ENCODE measurements around the gene PACS1. TPM values are rescaled to one million over a fixed set of nuclear protein-coding genes. Genes with fewer than 3 reads are reported as not detected.
"Not testable (repeated sequence)": the region's sequence is repeated elsewhere in the genome, so short reads cannot be mapped to it uniquely, and the experiment has no call there.

Gene PACS1
- polyA plus RNA-seq, 3 donors: 8.1 to 36.8 (median 12.4) TPM

GRCh38 chr11:66076561-66076960 lies 6.5 kb downstream of the PACS1 start:
- no peak for DNase-seq
- peaks cover 49% of the 10 kb centered on the region for H3K4me1 Mint-ChIP-seq
- TF ChIP-seq, protein P1, sequence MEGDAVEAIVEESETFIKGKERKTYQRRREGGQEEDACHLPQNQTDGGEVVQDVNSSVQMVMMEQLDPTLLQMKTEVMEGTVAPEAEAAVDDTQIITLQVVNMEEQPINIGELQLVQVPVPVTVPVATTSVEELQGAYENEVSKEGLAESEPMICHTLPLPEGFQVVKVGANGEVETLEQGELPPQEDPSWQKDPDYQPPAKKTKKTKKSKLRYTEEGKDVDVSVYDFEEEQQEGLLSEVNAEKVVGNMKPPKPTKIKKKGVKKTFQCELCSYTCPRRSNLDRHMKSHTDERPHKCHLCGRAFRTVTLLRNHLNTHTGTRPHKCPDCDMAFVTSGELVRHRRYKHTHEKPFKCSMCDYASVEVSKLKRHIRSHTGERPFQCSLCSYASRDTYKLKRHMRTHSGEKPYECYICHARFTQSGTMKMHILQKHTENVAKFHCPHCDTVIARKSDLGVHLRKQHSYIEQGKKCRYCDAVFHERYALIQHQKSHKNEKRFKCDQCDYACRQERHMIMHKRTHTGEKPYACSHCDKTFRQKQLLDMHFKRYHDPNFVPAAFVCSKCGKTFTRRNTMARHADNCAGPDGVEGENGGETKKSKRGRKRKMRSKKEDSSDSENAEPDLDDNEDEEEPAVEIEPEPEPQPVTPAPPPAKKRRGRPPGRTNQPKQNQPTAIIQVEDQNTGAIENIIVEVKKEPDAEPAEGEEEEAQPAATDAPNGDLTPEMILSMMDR (IDR thresholded peaks at IDR 0.05): no peak
- Histone ChIP-seq H3K9ac (ENCODE audit: insufficient read depth, low read length, poor library complexity, severe bottlenecking) (no peak overlapping the region), H4K20me1 (ENCODE audit: insufficient read depth, low read length) (peaks cover 13% of the 10 kb centered on the region), H3K27ac (ENCODE audit: low read depth in 1 of 2, low read length in 2 of 2) (no peak overlapping the region), H3K79me2 (ENCODE audit: insufficient read depth, low read length) (peaks cover 75% of the 10 kb centered on the region), H3K4me2 (replicated peaks; ENCODE audit: extremely low read depth, low read length, poor library complexity, severe bottlenecking) (no peak overlapping the region), H2AFZ (ENCODE audit: insufficient read depth, low read depth, low read length, poor library complexity, severe bottlenecking) (no peak overlapping the region), H3K4me3 (replicated peaks in 1 of 3; ENCODE audit: low read depth in 2 of 3, low read length in 3 of 3) (no peak overlapping the region), H3K9me3 (replicated peaks in 1 of 2; ENCODE audit: control insufficient read depth in 1 of 2, insufficient read depth in 1 of 2, low read length in 2 of 2) (no peaks in the 10 kb centered on the region), H3K36me3 (replicated peaks in 1 of 2; ENCODE audit: control insufficient read depth in 1 of 2, insufficient read depth in 2 of 2, low read length in 2 of 2) (peaks cover 4 to 41% of the 10 kb centered on the region in 2 donors), H3K27me3 (ENCODE audit: control insufficient read depth in 2 of 2, insufficient read depth in 2 of 2, low read length in 2 of 2) (no peaks in the 10 kb centered on the region), H3K4me1 (ENCODE audit: control insufficient read depth in 1 of 2, insufficient read depth in 2 of 2, low read length in 2 of 2) (peaks cover 19 to 37% of the 10 kb centered on the region in 2 donors)
- H3K27me3 Mint-ChIP-seq (ENCODE audit: low read depth in 3 of 3): peaks cover 0 to 3% (median 1%) of the 10 kb centered on the region in 3 donors
- peaks cover 40 to 53% of the 10 kb centered on the region in 2 donors for H3K36me3 Mint-ChIP-seq
- no peak overlapping the region for H3K27ac Mint-ChIP-seq
- intact Hi-C loops (cut with micrococcal nuclease): no loop called here
- H3K9me3 Mint-ChIP-seq: peaks cover 0 to 2% (median 0%) of the 10 kb centered on the region in 7 donors
- no peak overlapping the region for H3K4me3 Mint-ChIP-seq
- WGBS (ENCODE audit: insufficient coverage): 96% methylated on average over 9 of the region's 9 CpGs

- H3K4me1 ChIP-seq (ENCODE audit: control insufficient read depth in 1 of 2, insufficient read depth in 2 of 2, low read length in 2 of 2): peaks cover 23 to 40% of the 10 kb centered on the region in 2 donors
These were observed 7.9 kb downstream of the PACS1 start for GRCh38 chr11:66077927-66078326.

DNA sequence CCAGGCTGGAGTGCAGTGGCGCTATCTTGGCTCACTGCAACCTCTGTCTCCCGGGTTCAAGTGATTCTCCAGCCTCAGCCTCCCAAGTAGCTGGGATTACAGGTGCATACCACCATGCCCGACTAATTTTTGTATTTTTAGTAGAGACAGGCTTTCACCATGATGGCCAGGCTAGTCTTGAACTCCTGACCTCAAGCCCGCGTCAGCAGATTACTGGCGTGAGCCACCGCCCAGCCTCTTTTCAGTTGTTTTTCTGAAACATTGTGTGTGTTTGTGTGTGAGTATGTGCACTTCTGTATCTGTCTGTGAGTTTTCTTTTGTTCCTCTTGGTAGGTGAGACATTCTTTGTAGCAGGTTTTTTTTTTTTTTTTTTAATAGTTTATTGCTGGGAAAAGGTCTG lies 8.9 kb downstream of the PACS1 start:
- H3K27ac ChIP-seq (ENCODE audit: low read depth in 1 of 2, low read length in 2 of 2); H3K9ac ChIP-seq (ENCODE audit: insufficient read depth, low read length, poor library complexity, severe bottlenecking); H2AFZ ChIP-seq (ENCODE audit: insufficient read depth, low read depth, low read length, poor library complexity, severe bottlenecking); DNase-seq; H3K27me3 Mint-ChIP-seq (ENCODE audit: low read depth in 3 of 3); H3K9me3 Mint-ChIP-seq; H3K9me3 ChIP-seq (replicated peaks in 1 of 2; ENCODE audit: control insufficient read depth in 1 of 2, insufficient read depth in 1 of 2, low read length in 2 of 2); intact Hi-C loops (cut with micrococcal nuclease); H3K4me2 ChIP-seq (replicated peaks; ENCODE audit: extremely low read depth, low read length, poor library complexity, severe bottlenecking); H3K4me3 Mint-ChIP-seq; H3K4me3 ChIP-seq (replicated peaks in 1 of 3; ENCODE audit: low read depth in 2 of 3, low read length in 3 of 3); H4K20me1 ChIP-seq (ENCODE audit: insufficient read depth, low read length); H3K27me3 ChIP-seq (ENCODE audit: control insufficient read depth in 2 of 2, insufficient read depth in 2 of 2, low read length in 2 of 2): not testable (repeated sequence)
- Histone ChIP-seq H3K4me1 (ENCODE audit: control insufficient read depth in 1 of 2, insufficient read depth in 2 of 2, low read length in 2 of 2) (peaks cover 23 to 45% of the 10 kb centered on the region in 2 donors), H3K79me2 (ENCODE audit: insufficient read depth, low read length) (peaks cover 81% of the 10 kb centered on the region), H3K36me3 (replicated peaks in 1 of 2; ENCODE audit: control insufficient read depth in 1 of 2, insufficient read depth in 2 of 2, low read length in 2 of 2) (peaks cover 3 to 26% of the 10 kb centered on the region in 2 donors)
- 86% methylated on average over 4 of the region's 7 CpGs for WGBS (ENCODE audit: insufficient coverage)
- Mint-ChIP-seq H3K27ac (peak overlapping the region in 4 of 7 donors; percentile 37 to 76 (median 52)), H3K36me3 (peaks cover 28 to 43% of the 10 kb centered on the region in 2 donors), H3K4me1 (peaks cover 52% of the 10 kb centered on the region)

More at GRCh38 chr11:66077927-66078326, 7.9 kb downstream of the PACS1 start:
- no peaks in the 10 kb centered on the region for H3K27me3 ChIP-seq (ENCODE audit: control insufficient read depth in 2 of 2, insufficient read depth in 2 of 2, low read length in 2 of 2)
- Mint-ChIP-seq H3K27ac (peak overlapping the region in 1 of 7 donors; percentile 36), H3K4me3 (no peak overlapping the region), H3K36me3 (peaks cover 33 to 49% of the 10 kb centered on the region in 2 donors), H3K9me3 (peaks cover 0 to 2% (median 0%) of the 10 kb centered on the region in 7 donors), H3K4me1 (peaks cover 45% of the 10 kb centered on the region), H3K27me3 (ENCODE audit: low read depth in 3 of 3) (peaks cover 0 to 3% (median 1%) of the 10 kb centered on the region in 3 donors)
- H3K4me2 ChIP-seq (replicated peaks; ENCODE audit: extremely low read depth, low read length, poor library complexity, severe bottlenecking): no peak overlapping the region
- intact Hi-C loops (cut with micrococcal nuclease): no loop called here
- H3K4me3 ChIP-seq (replicated peaks in 1 of 3; ENCODE audit: low read depth in 2 of 3, low read length in 3 of 3): no peak overlapping the region
- no CpG with 5 or more reads among the region's 3 CpGs for WGBS (ENCODE audit: insufficient coverage)
- H3K9me3 ChIP-seq (replicated peaks in 1 of 2; ENCODE audit: control insufficient read depth in 1 of 2, insufficient read depth in 1 of 2, low read length in 2 of 2): no peaks in the 10 kb centered on the region
- H3K36me3 ChIP-seq (replicated peaks in 1 of 2; ENCODE audit: control insufficient read depth in 1 of 2, insufficient read depth in 2 of 2, low read length in 2 of 2): peaks cover 4 to 36% of the 10 kb centered on the region in 2 donors
- DNase-seq: no peak
- peaks cover 74% of the 10 kb centered on the region for H3K79me2 ChIP-seq (ENCODE audit: insufficient read depth, low read length)
- H4K20me1 ChIP-seq (ENCODE audit: insufficient read depth, low read length): peaks cover 3% of the 10 kb centered on the region
- TF ChIP-seq, protein P1 (IDR thresholded peaks at IDR 0.05): no peak
- H3K27ac ChIP-seq (ENCODE audit: low read depth in 1 of 2, low read length in 2 of 2): no peak overlapping the region
- no peak overlapping the region for H2AFZ ChIP-seq (ENCODE audit: insufficient read depth, low read depth, low read length, poor library complexity, severe bottlenecking)
- no peak overlapping the region for H3K9ac ChIP-seq (ENCODE audit: insufficient read depth, low read length, poor library complexity, severe bottlenecking)
